GM12878 (cell line): ENCODE results near the gene PADI3. TPM values are rescaled to one million over a fixed set of nuclear protein-coding genes. Genes with fewer than 3 reads are reported as not detected.
A peak's percentile ranks its signal among the peaks of the same experiment; 100 is the strongest.

ENCODE experiments used
- ATAC-seq: fragments of 200-7000 bp; cut with Tn5 transposase; 3 replicates; pipeline ENCODE4 v1.9.1; 2020; ENCODE audit warnings: mild to moderate bottlenecking, moderate library complexity
- Bru-seq: library from RNA; stranded (reverse); fragments of 400-500 nt; gene quantifications from one replicate; lab custom pipeline; 2021; lab: Mats Ljungman, UMichigan
- BruChase-seq, 2 experiments: library from RNA; stranded (reverse); fragments of 400-500 nt; gene quantifications; one replicate each; lab custom pipeline; 2021; lab: Mats Ljungman, UMichigan
- BruUV-seq: library from RNA; stranded (reverse); fragments of 400-500 nt; replicated peaks from 2 replicates; lab custom pipeline; 2021; lab: Mats Ljungman, UMichigan
- CTCF ChIA-PET: fragments of 300-600 bp; sonication (Branson Sonifier 250); formaldehyde crosslinking; extraction: SDS; loops from one replicate; lab custom pipeline; 2021; ENCODE audit warnings: inconsistent platforms; lab: Yijun Ruan, JAX
- POLR2A ChIA-PET: fragments of 350-600 bp; formaldehyde crosslinking; extraction: SDS; loops from one replicate; lab custom pipeline; 2021; ENCODE audit warnings: inconsistent platforms; lab: Charles Lee
- RAD21 ChIA-PET: fragments of 300-600 bp; sonication (Branson Sonifier 250); formaldehyde crosslinking; loops from one replicate; lab custom pipeline; 2023; ENCODE audit warnings: antibody characterized with exemption; ENCODE audit not compliant: unreplicated experiment; lab: Charles Lee
- SMC1A ChIA-PET: fragments of 300-600 bp; sonication (Branson Sonifier 250); formaldehyde crosslinking; loops from one replicate; lab custom pipeline; 2023; ENCODE audit not compliant: unreplicated experiment, uncharacterized antibody; lab: Charles Lee
- DNase-seq: peaks from one replicate; pipeline ENCODE4 v3.0.0-alpha.2; 2011; ENCODE audit warnings: low read depth, low spot score
- FAIRE-seq: peaks from 3 replicates; lab custom pipeline; 2011; peaks lifted over from hg19 to GRCh38; lab: Jason Lieb, UNC
- H2AFZ ChIP-seq: 2 replicates; pipeline ENCODE4 v1.6.0; 2011; ENCODE audit warnings: low read depth, low read length, control low read depth; ENCODE audit not compliant: control insufficient read depth
- H3K27ac ChIP-seq: 2 replicates; pipeline ENCODE4 v1.5.1; 2011; ENCODE audit warnings: control low read depth; ENCODE audit not compliant: control insufficient read depth, insufficient read depth
- H3K27me3 ChIP-seq, 2 experiments: replicated peaks in 1 of 2; 2 replicates each; pipeline versions ENCODE4 v1.6.0 to v1.6.1; 2011; ENCODE audit warnings: low read length in 1 of 2; ENCODE audit not compliant: control insufficient read depth in 2 of 2, insufficient read depth in 2 of 2
- H3K36me3 ChIP-seq, 2 experiments: 2 replicates each; pipeline ENCODE4 v1.5.1; 2011; ENCODE audit warnings: low read length in 1 of 2; ENCODE audit not compliant: control insufficient read depth in 2 of 2, insufficient read depth in 2 of 2
- H3K4me1 ChIP-seq: 2 replicates; pipeline ENCODE4 v1.6.1; 2011; ENCODE audit warnings: mild to moderate bottlenecking, low read length, moderate library complexity, mixed read lengths; ENCODE audit not compliant: control insufficient read depth, insufficient read depth
- H3K4me2 ChIP-seq: 2 replicates; pipeline ENCODE4 v1.6.0; 2011; ENCODE audit warnings: control low read depth; ENCODE audit not compliant: control insufficient read depth, insufficient read depth
- H3K4me3 ChIP-seq: fragments of 200-600 bp; sonication (generic); 2 replicates; pipeline ENCODE4 v1.5.1; 2016
- H3K79me2 ChIP-seq: 2 replicates; pipeline ENCODE4 v1.6.0; 2011; ENCODE audit warnings: low read length; ENCODE audit not compliant: control insufficient read depth, insufficient read depth
- H3K9ac ChIP-seq: 2 replicates; pipeline ENCODE4 v1.8.0; 2011; ENCODE audit warnings: low read length, control low read depth, mixed read lengths; ENCODE audit not compliant: control insufficient read depth, insufficient read depth
- H3K9me3 ChIP-seq: replicated peaks from 3 replicates; pipeline ENCODE4 v1.5.1; 2011; ENCODE audit warnings: mild to moderate bottlenecking, low read length; ENCODE audit not compliant: control insufficient read depth, insufficient read depth
- H4K20me1 ChIP-seq: 2 replicates; pipeline ENCODE4 v1.6.0; 2011; ENCODE audit not compliant: control insufficient read depth, insufficient read depth
- CBX3 ChIP-seq: fragments of 200-600 bp; sonication (generic); IDR thresholded peaks from 2 replicates; pipeline ENCODE4 v1.6.1; 2016; ENCODE audit warnings: low read depth, borderline replicate concordance
- CHD1 ChIP-seq: IDR thresholded peaks from 2 replicates; pipeline ENCODE4 v1.6.1; 2012; ENCODE audit warnings: low read depth, low read length, improper control_type of control experiment
- ESRRA ChIP-seq: IDR thresholded peaks from 2 replicates; pipeline ENCODE4 v1.6.1; 2012; ENCODE audit warnings: mild to moderate bottlenecking, low read length, improper control_type of control experiment
- FOXM1 ChIP-seq: IDR thresholded peaks from 2 replicates; pipeline ENCODE4 v1.6.1; 2012; ENCODE audit warnings: low read depth, mild to moderate bottlenecking, inconsistent platforms, low read length, moderate library complexity
- HDGF ChIP-seq: fragments of 450-650 bp; IDR thresholded peaks from 2 replicates; pipeline ENCODE4 v1.6.1; 2016; ENCODE audit warnings: antibody characterized with exemption
- NKRF ChIP-seq: fragments of 450-650 bp; conservative IDR thresholded peaks from 2 replicates; pipeline ENCODE4 v1.6.1; 2017; ENCODE audit warnings: mild to moderate bottlenecking, moderate library complexity
- PAX5 ChIP-seq: IDR thresholded peaks from 2 replicates; pipeline ENCODE4 v1.6.1; 2011; ENCODE audit warnings: low read depth, low read length, borderline replicate concordance
- RELA ChIP-seq: fragments of 450-650 bp; IDR thresholded peaks from 2 replicates; pipeline ENCODE4 v1.8.0; 2014; ENCODE audit warnings: borderline replicate concordance; ENCODE audit not compliant: partially characterized antibody
- SMAD1 ChIP-seq: fragments of 450-650 bp; IDR thresholded peaks from 2 replicates; pipeline ENCODE4 v1.6.1; 2018; ENCODE audit warnings: mild to moderate bottlenecking, low read depth; ENCODE audit not compliant: partially characterized antibody
- SP1 ChIP-seq: IDR thresholded peaks from one replicate; pipeline ENCODE4 v1.6.1; 2011; ENCODE audit warnings: low read depth, low read length
- ZBTB33 ChIP-seq: fragments of 450-650 bp; IDR thresholded peaks from 2 replicates; pipeline ENCODE4 v1.6.1; 2017; ENCODE audit warnings: mild to moderate bottlenecking
- ZNF217 ChIP-seq: fragments of 450-650 bp; IDR thresholded peaks from 2 replicates; pipeline ENCODE4 v1.6.1; 2017; ENCODE audit warnings: antibody characterized with exemption, mild to moderate bottlenecking
- ZNF274 ChIP-seq: IDR thresholded peaks from one replicate; pipeline ENCODE4 v1.8.0; 2011; ENCODE audit not compliant: insufficient read length, insufficient read depth
- ZNF687 ChIP-seq: fragments of 450-650 bp; IDR thresholded peaks from 2 replicates; pipeline ENCODE4 v1.6.1; 2017; ENCODE audit warnings: mild to moderate bottlenecking, moderate library complexity
- WGBS: methylation state at CpG from one replicate; pipeline ENCODE4 v1.1.6; 2016; ENCODE audit warnings: low lambda C conversion rate; ENCODE audit not compliant: insufficient replicate concordance, insufficient coverage; ENCODE audit errors: missing lambda C conversion rate; 5-methylcytosine and 5-hydroxymethylcytosine counted together
- in situ Hi-C: fragments of 300-500 bp; cut with MboI; formaldehyde crosslinking; loops from 9 replicates; pipeline ENCODE4 v1.14.3; 2018; ENCODE audit warnings: mixed read lengths
- intact Hi-C: fragments of 100-400 bp; cut with micrococcal nuclease; formaldehyde crosslinking; loops from one replicate; pipeline ENCODE4 v1.14.2; 2022; ENCODE audit not compliant: unreplicated experiment
- long read RNA-seq, 2 experiments: library from polyadenylated mRNA; unstranded; transcript quantifications; one replicate each; pipeline ENCODE4 v2.0.0, GENCODE V29; 2019 to 2020
- polyA minus RNA-seq, 3 experiments: library from RNA; depleted of rRNA, polyadenylated mRNA; stranded (reverse); fragments of >200 nt; gene quantifications; 2 replicates each; pipeline ENCODE4 v1.2.3, GENCODE V29; 2011
- polyA plus RNA-seq, 11 experiments: library from polyadenylated mRNA; depleted of rRNA in 4 of 11; unstranded in 6 of 11; stranded (reverse) in 5 of 11; fragments of >200 nt; fragmentation: Nextera tagmentation in 4 of 11; fragmentation: Illumina TruSeq in 1 of 11; extraction: Ambion mirVana in 4 of 11; extraction: Trizol in 1 of 11; gene quantifications; 1 replicate in 1 of 11; 2 replicates in 10 of 11; pipeline versions ENCODE4 v1.2.1 to v1.2.3, GENCODE V29; 2011 to 2016; ENCODE audit warnings: inconsistent platforms in 2 of 11, missing spikeins in 2 of 11, low read depth in 1 of 11
- total RNA-seq, 4 experiments: library from RNA; depleted of rRNA in 3 of 4; stranded (reverse); fragments of >200 nt in 3 of 4; fragmentation: Illumina TruSeq in 1 of 4; extraction: Trizol in 1 of 4; gene quantifications; 2 replicates each; pipeline versions ENCODE4 v1.2.1 to v1.2.3, GENCODE V29; 2013 to 2021

The PADI3 gene
- not detected in 2 replicates for total RNA-seq (2013; cell fraction: nucleolus; rRNA removed)
- total RNA-seq (2014; rRNA removed) (not detected in 2 replicates), total RNA-seq (2014; rRNA removed; fragmentation: Illumina TruSeq; extraction: Trizol) (not detected in 2 replicates), total RNA-seq (2021) (not detected in 2 replicates), polyA plus RNA-seq (2011; rRNA removed) (not detected in 2 replicates), polyA plus RNA-seq (2014; fragmentation: Illumina TruSeq; extraction: Trizol) (0.01 TPM in 1 of 2 replicates, not detected in the other), polyA plus RNA-seq (2014; fragmentation: Nextera tagmentation; extraction: Ambion mirVana) (not detected), polyA plus RNA-seq (2014; rRNA removed) (not detected in 2 replicates), polyA plus RNA-seq (2016; fragmentation: Nextera tagmentation; extraction: Ambion mirVana) (not detected), polyA minus RNA-seq (2011; rRNA and poly(A)+ RNA removed) (not detected in 2 replicates), Bru-seq, nascent RNA (percentile 5 among the genes with signal in this experiment), BruChase-seq, experiment 1, labeled RNA remaining after a 6-hour chase (not detected), BruChase-seq, experiment 2, labeled RNA remaining after a 2-hour chase (percentile 7 among the genes with signal in this experiment)
- not detected for polyA plus RNA-seq (2011; ENCODE audit: low read depth)
- polyA plus RNA-seq (2011; cell fraction: cytosol; rRNA removed) = 0.02 and 0.03 TPM in 2 replicates
- 0.03 and 0.04 TPM in 2 replicates for polyA plus RNA-seq (2011; cell fraction: nucleus; rRNA removed)
- polyA plus RNA-seq (2012) = 0.07 TPM in 1 of 2 replicates, not detected in the other
- polyA minus RNA-seq (2011; cell fraction: cytosol; rRNA and poly(A)+ RNA removed) = not detected in 2 replicates
- polyA minus RNA-seq (2011; cell fraction: nucleus; rRNA and poly(A)+ RNA removed) = not detected in 2 replicates
- long read RNA-seq, experiment 1 = 0 reads
- long read RNA-seq, experiment 2 = 0 reads

GRCh38 chr1:17248781-17249180 is at the start of gene PADI3:
Gene PADI3 (plus strand): TSS chr1:17249098. CDS start chr1:17249138, 40 bp downstream.
- RAD21 ChIA-PET = no interaction called here
- in situ Hi-C loops (no loop called here), intact Hi-C loops (no loop called here)
- SMC1A ChIA-PET = interaction anchor here (1.0 kb wide), 1 partner anchor 12 kb away, joined by 3 read pairs; no protein-coding TSS in a partner anchor
- Histone ChIP-seq H3K4me3 (no peak within 1 kb of the TSS), H3K9ac (no peak within 1 kb of the TSS), H3K27ac (no peak within 1 kb of the TSS), H4K20me1 (no peaks in the 10 kb centered on the region), H3K4me2 (no peak within 1 kb of the TSS), H3K36me3 (no peaks in the 10 kb centered on the region), H3K27me3 (no peaks in the 10 kb centered on the region; a peak in 1 of 4 replicates), H3K9me3 (no peaks in the 10 kb centered on the region), H3K79me2 (no peaks in the 10 kb centered on the region), H3K4me1 (peaks cover 3% of the 10 kb centered on the region; the same call in 1 of the 2 replicates), H2AFZ (no peak within 1 kb of the TSS)
- FAIRE-seq = no peak
- POLR2A ChIA-PET = interaction anchor here (0.9 kb wide), 1 partner anchor 10 kb away, joined by 3 read pairs; no protein-coding TSS in a partner anchor
- ATAC-seq = no peak
- WGBS = 50% methylated on average over 9 of the region's 9 CpGs
- DNase-seq = no peak
- BruUV-seq = no TSS peak
- CTCF ChIA-PET = no interaction called here
- TF ChIP-seq FOXM1 (no peak), PAX5 (no peak), CHD1 (no peak), SP1 (no peak), ZBTB33 (no peak), CBX3 (no peak), ZNF687 (no peak), NKRF (no peak), HDGF (no peak), ZNF217 (no peak), ESRRA (no peak), ZNF274 (no peak), SMAD1 (no peak), RELA (no peak)
